ENCODE results near the gene FAT3. TPM values are rescaled to one million over a fixed set of nuclear protein-coding genes. Genes with fewer than 3 reads are reported as not detected.

The FAT3 gene
- total and polyA plus RNA-seq, 2 experiments from 2014 or later = 1.8 to 15.9 TPM

GRCh38 chr11:92211576-92212167 lies 12.9 kb upstream of the FAT3 start:
- H3K9me3 ChIP-seq (ENCODE audit: low read depth) = no peaks in the 10 kb centered on the region
- no peak overlapping the region for H3K4me2 ChIP-seq
- H3K27me3 ChIP-seq = no peaks in the 10 kb centered on the region
- H3K36me3 ChIP-seq (replicated peaks; ENCODE audit: insufficient read depth, low read depth) = no peaks in the 10 kb centered on the region
- H3K9me2 ChIP-seq (replicated peaks; ENCODE audit: insufficient read depth) = no peaks in the 10 kb centered on the region
- 58% methylated on average over 5 of the region's 5 CpGs for WGBS (ENCODE audit: low lambda C conversion rate, missing lambda C conversion rate)
- H2AFZ ChIP-seq = no peak overlapping the region
- no peak overlapping the region for H3K27ac ChIP-seq
- no peak for TF ChIP-seq EZH2phosphoT487 (IDR thresholded peaks at IDR 0.05; ENCODE audit: low read depth, severe bottlenecking, unreplicated experiment)
- no peak for TF ChIP-seq EZH2 (IDR thresholded peaks at IDR 0.05; ENCODE audit: borderline replicate concordance)
- TF ChIP-seq, protein P1, sequence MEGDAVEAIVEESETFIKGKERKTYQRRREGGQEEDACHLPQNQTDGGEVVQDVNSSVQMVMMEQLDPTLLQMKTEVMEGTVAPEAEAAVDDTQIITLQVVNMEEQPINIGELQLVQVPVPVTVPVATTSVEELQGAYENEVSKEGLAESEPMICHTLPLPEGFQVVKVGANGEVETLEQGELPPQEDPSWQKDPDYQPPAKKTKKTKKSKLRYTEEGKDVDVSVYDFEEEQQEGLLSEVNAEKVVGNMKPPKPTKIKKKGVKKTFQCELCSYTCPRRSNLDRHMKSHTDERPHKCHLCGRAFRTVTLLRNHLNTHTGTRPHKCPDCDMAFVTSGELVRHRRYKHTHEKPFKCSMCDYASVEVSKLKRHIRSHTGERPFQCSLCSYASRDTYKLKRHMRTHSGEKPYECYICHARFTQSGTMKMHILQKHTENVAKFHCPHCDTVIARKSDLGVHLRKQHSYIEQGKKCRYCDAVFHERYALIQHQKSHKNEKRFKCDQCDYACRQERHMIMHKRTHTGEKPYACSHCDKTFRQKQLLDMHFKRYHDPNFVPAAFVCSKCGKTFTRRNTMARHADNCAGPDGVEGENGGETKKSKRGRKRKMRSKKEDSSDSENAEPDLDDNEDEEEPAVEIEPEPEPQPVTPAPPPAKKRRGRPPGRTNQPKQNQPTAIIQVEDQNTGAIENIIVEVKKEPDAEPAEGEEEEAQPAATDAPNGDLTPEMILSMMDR (IDR thresholded peaks at IDR 0.05; ENCODE audit: poor library complexity) = peak; percentile 50
- H3K4me1 ChIP-seq (ENCODE audit: insufficient read depth) = no peaks in the 10 kb centered on the region
- H4K20me1 ChIP-seq (ENCODE audit: insufficient read depth, poor library complexity, severe bottlenecking) = no peaks in the 10 kb centered on the region
- no peaks in the 10 kb centered on the region for H3K79me2 ChIP-seq
- peak; percentile 68 for DNase-seq (ENCODE audit: low spot score)
- H3K4me3 ChIP-seq = no peak overlapping the region

DNA sequence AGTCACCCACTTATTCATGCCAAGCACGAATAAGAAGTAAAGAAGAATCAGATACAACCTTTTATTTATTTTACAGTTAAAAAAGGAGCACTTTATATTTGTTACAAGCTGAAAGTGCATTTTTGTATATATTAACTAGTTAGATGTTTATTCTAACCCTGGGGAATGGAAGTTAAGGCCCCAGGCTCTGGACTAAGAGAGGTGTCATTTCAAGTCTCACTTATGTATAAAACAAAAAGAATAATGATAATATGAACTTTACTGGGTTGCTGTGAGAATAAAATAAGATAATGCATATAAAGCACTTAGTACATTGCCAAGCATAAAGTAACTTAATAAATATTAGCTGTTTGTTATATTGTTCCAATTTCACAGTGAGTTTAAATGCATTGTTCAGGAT lies 12.1 kb upstream of the FAT3 start:
- H3K9me3 ChIP-seq (ENCODE audit: low read depth) = no peaks in the 10 kb centered on the region
- H3K4me1 ChIP-seq (ENCODE audit: insufficient read depth) = no peaks in the 10 kb centered on the region
- H3K36me3 ChIP-seq (replicated peaks; ENCODE audit: insufficient read depth, low read depth) = no peaks in the 10 kb centered on the region
- H4K20me1 ChIP-seq (ENCODE audit: insufficient read depth, poor library complexity, severe bottlenecking) = no peaks in the 10 kb centered on the region
- H3K9me2 ChIP-seq (replicated peaks; ENCODE audit: insufficient read depth) = no peaks in the 10 kb centered on the region
- no peak overlapping the region for H3K4me2 ChIP-seq
- TF ChIP-seq EZH2 (IDR thresholded peaks at IDR 0.05; ENCODE audit: borderline replicate concordance) (no peak), EZH2phosphoT487 (IDR thresholded peaks at IDR 0.05; ENCODE audit: low read depth, severe bottlenecking, unreplicated experiment) (peak; percentile 97)
- TF ChIP-seq, protein P1 (IDR thresholded peaks at IDR 0.05; ENCODE audit: poor library complexity) = no peak
- H3K79me2 ChIP-seq = no peaks in the 10 kb centered on the region
- WGBS (ENCODE audit: low lambda C conversion rate, missing lambda C conversion rate) = 58% methylated on average over 1 of the region's 1 CpG
- H3K27me3 ChIP-seq = no peaks in the 10 kb centered on the region
- no peak overlapping the region for H3K27ac ChIP-seq
- DNase-seq (ENCODE audit: low spot score) = no peak
- H2AFZ ChIP-seq = no peak overlapping the region
- no peak overlapping the region for H3K4me3 ChIP-seq

DNA sequence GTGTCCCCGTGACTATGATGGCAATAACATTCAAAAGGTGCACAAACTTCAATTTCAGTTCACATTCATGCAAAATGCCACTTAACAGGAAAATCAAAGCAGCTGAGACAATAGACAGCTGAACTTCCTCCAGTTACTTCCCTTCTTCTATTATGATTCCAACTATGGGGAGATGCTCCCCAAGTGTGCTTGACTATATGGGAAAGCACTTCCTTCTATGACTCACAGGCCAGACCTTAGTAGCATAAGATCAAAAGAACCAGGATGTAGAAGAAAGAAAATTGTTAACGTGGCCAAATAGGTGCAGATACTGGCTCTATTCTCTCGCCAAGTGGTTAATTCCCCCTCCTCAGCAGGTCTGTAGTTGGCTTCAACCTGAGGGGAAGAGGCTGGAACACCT lies 7.8 kb upstream of the FAT3 start:
- H3K9me3 ChIP-seq (ENCODE audit: low read depth) = no peaks in the 10 kb centered on the region
- H3K4me3 ChIP-seq = no peak overlapping the region
- H2AFZ ChIP-seq = no peak overlapping the region
- 77% methylated on average over 3 of the region's 3 CpGs for WGBS (ENCODE audit: low lambda C conversion rate, missing lambda C conversion rate)
- no peaks in the 10 kb centered on the region for H3K36me3 ChIP-seq (replicated peaks; ENCODE audit: insufficient read depth, low read depth)
- no peaks in the 10 kb centered on the region for H4K20me1 ChIP-seq (ENCODE audit: insufficient read depth, poor library complexity, severe bottlenecking)
- H3K9me2 ChIP-seq (replicated peaks; ENCODE audit: insufficient read depth) = no peaks in the 10 kb centered on the region
- no peak for DNase-seq (ENCODE audit: low spot score)
- no peaks in the 10 kb centered on the region for H3K79me2 ChIP-seq
- TF ChIP-seq EZH2 (IDR thresholded peaks at IDR 0.05; ENCODE audit: borderline replicate concordance) = no peak
- TF ChIP-seq, protein P1 (IDR thresholded peaks at IDR 0.05; ENCODE audit: poor library complexity) = no peak
- TF ChIP-seq EZH2phosphoT487 (IDR thresholded peaks at IDR 0.05; ENCODE audit: low read depth, severe bottlenecking, unreplicated experiment) = no peak
- no peak overlapping the region for H3K4me2 ChIP-seq
- H3K27ac ChIP-seq = no peak overlapping the region
- H3K4me1 ChIP-seq (ENCODE audit: insufficient read depth) = no peaks in the 10 kb centered on the region
- H3K27me3 ChIP-seq = peaks cover 18% of the 10 kb centered on the region
